ENCODE measurements around the gene SNX11. TPM values are rescaled to one million over a fixed set of nuclear protein-coding genes. Genes with fewer than 3 reads are reported as not detected.

The SNX11 gene
- total and polyA plus RNA-seq, 2 of the 8 experiments (the other 6 are each of a cell fraction or from before 2014, with no cell fraction given) = 21.1 to 21.4 TPM

DNA sequence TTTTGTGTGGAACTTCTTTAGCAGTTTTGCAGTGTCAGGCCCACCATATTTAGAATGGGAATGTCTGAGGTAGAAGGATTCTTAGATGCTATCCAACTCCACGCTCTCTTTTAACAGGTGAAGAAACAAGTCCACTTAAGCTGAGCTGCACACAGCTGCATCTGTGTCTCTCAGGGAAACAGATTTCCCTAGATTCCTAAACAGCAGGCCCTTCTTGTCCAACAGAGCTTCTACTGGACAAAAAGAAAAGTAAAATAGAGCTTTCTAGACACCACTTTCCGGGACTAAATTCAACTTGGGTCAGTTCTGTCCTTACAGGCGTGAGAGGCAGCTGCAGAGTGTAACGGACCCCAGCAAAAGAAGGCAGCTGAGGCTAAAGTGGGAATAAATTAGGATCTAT is 51.7 kb downstream of the SNX11 start:
- no peak for TF ChIP-seq PHF8 (conservative IDR thresholded peaks at IDR 0.05; ENCODE audit: low read depth, low read length)
- no peaks in the 10 kb centered on the region for H3K9me3 ChIP-seq (ENCODE audit: insufficient read depth in 2 of 2, low read depth in 1 of 2, low read length in 1 of 2)
- 74% methylated on average over 4 of the region's 4 CpGs; no CpG with 5 or more reads in 1 of the 2 experiments for WGBS, 2 experiments (ENCODE audit: extremely low coverage in 1 of 2, insufficient coverage in 1 of 2, insufficient read length in 1 of 2, insufficient replicate concordance in 2 of 2, low coverage in 1 of 2, low lambda C conversion rate in 2 of 2, missing lambda C conversion rate in 1 of 2)
- no peak overlapping the region for H4K91ac ChIP-seq (replicated peaks; ENCODE audit: insufficient read length, low read length)
- POLR2A ChIA-PET (ENCODE audit: partially characterized antibody) = interaction anchor here (1.1 to 2.4 kb wide), 4 partner anchors 8 to 111 kb away, joined by 4 to 12 read pairs (median 5); partner anchors contain the start of gene NFE2L1
- no peak overlapping the region for H2BK5ac ChIP-seq (ENCODE audit: low read depth, low read length)
- H3K79me1 ChIP-seq (ENCODE audit: low read depth, low read length) = no peaks in the 10 kb centered on the region
- no peak overlapping the region for H2BK15ac ChIP-seq (ENCODE audit: low read length)
- H3K14ac ChIP-seq (ENCODE audit: insufficient read length) = no peak overlapping the region
- H2BK20ac ChIP-seq (ENCODE audit: low read length) = no peak overlapping the region; the same call in 1 of the 2 replicates
- H4K8ac ChIP-seq (ENCODE audit: extremely low read depth, insufficient read depth, low read length) = no peak overlapping the region
- peak overlapping the region; percentile 30 for H2BK120ac ChIP-seq (replicated peaks; ENCODE audit: low read depth, low read length)
- H2BK12ac ChIP-seq (ENCODE audit: low read depth, low read length) = no peak overlapping the region
- H3K23me2 ChIP-seq (ENCODE audit: low read depth, low read length) = no peaks in the 10 kb centered on the region
- no peaks in the 10 kb centered on the region for H3K36me3 ChIP-seq (ENCODE audit: control insufficient read depth in 2 of 4, insufficient read depth in 4 of 4, low read length in 3 of 4)
- no peak overlapping the region for H2AK5ac ChIP-seq (ENCODE audit: low read depth, low read length)
- no peak overlapping the region for H3K4ac ChIP-seq (replicated peaks; ENCODE audit: insufficient read length, low read depth, low read length)
- no peak for FAIRE-seq
- H3K56ac ChIP-seq (replicated peaks; ENCODE audit: insufficient read length, low read depth, low read length) = no peak overlapping the region
- H3K4me1 ChIP-seq (replicated peaks in 1 of 4; ENCODE audit: control insufficient read depth in 3 of 4, insufficient read depth in 4 of 4, low read length in 3 of 4) = peaks cover 4 to 29% (median 16%) of the 10 kb centered on the region in 4 experiments; a peak in 6 of 7 replicates
- no peak overlapping the region for H2AFZ ChIP-seq (ENCODE audit: low read length)
- H3K9ac ChIP-seq (replicated peaks in 1 of 4; ENCODE audit: extremely low read depth in 1 of 4, low read depth in 3 of 4, low read length in 3 of 4) = no peak overlapping the region
- no peak overlapping the region for H3K4me3 ChIP-seq (ENCODE audit: extremely low read depth in 1 of 4, insufficient read depth in 2 of 4, low read depth in 3 of 4, low read length in 4 of 4)
- peaks cover 0 to 1% of the 10 kb centered on the region in 2 experiments for H4K20me1 ChIP-seq (replicated peaks in 1 of 2; ENCODE audit: control insufficient read depth in 1 of 2, insufficient read depth in 2 of 2, low read length in 2 of 2)
- H3K27ac ChIP-seq (ENCODE audit: low read depth, low read length) = no peak overlapping the region
- no peak overlapping the region for H3K23ac ChIP-seq (ENCODE audit: insufficient read length)
- peak overlapping the region; percentile 64; the same call in 1 of the 2 replicates for H3K18ac ChIP-seq (ENCODE audit: extremely low read depth, low read length)
- CTCF ChIA-PET (ENCODE audit: partially characterized antibody) = interaction anchor here (0.5 to 1.9 kb wide), 18 partner anchors 10 to 434 kb away, joined by 3 to 9 read pairs (median 4); partner anchors contain the start of gene HOXB5
- DNase-seq (ENCODE audit: low read depth in 1 of 2, low spot score in 2 of 2) = no peak
- H3K79me2 ChIP-seq (ENCODE audit: control insufficient read depth in 1 of 2, insufficient read depth in 2 of 2, low read length in 2 of 2) = no peaks in the 10 kb centered on the region
- H3K27me3 ChIP-seq (replicated peaks in 1 of 4; ENCODE audit: control insufficient read depth in 3 of 4, extremely low read depth in 1 of 4, insufficient read depth in 3 of 4, low read length in 3 of 4) = peaks cover 4 to 24% (median 20%) of the 10 kb centered on the region in 4 experiments; a peak in 5 of 7 replicates
- peak overlapping the region in 1 of 2 experiments; percentile 61; a peak in 1 of 4 replicates for H3K4me2 ChIP-seq (ENCODE audit: insufficient read depth in 1 of 2, low read depth in 2 of 2, low read length in 2 of 2)
- H4K5ac ChIP-seq (ENCODE audit: insufficient read length, low read depth, low read length) = no peak overlapping the region
